ENCODE data around the gene CATSPERZ. TPM values are rescaled to one million over a fixed set of nuclear protein-coding genes. Genes with fewer than 3 reads are reported as not detected.

Gene CATSPERZ
- total and polyA plus RNA-seq, 2 of the 8 experiments (the other 6 are each of a cell fraction or from before 2014, with no cell fraction given) = 0.77 TPM; not detected in 1

GRCh38 chr11:64253481-64253880, 46.7 kb upstream of the CATSPERZ start (continued):
- no peak for TF ChIP-seq TCF12 (IDR thresholded peaks at IDR 0.05; ENCODE audit: low read depth, low read length)
- no peak for TF ChIP-seq RAD21 (IDR thresholded peaks at IDR 0.05 in 1 of 2, conservative IDR thresholded peaks at IDR 0.05 in 1 of 2; ENCODE audit: low read depth in 2 of 2, low read length in 2 of 2)
- TF ChIP-seq JUND (IDR thresholded peaks at IDR 0.05; ENCODE audit: low read length) = no peak
- no peak for TF ChIP-seq PHF8 (conservative IDR thresholded peaks at IDR 0.05; ENCODE audit: low read depth, low read length)
- TF ChIP-seq CHD7 (IDR thresholded peaks at IDR 0.05; ENCODE audit: insufficient replicate concordance, low read length) = no peak
